Stimulated activated CD8-positive, alpha-beta memory T cell treated with anti-CD3 and anti-CD28 coated beads, Interleukin-4, amount 100 ng/mL, for 4 hours (primary cell): ENCODE measurements around the gene B3GALNT1.
"Not testable (repeated sequence)": the region's sequence is repeated elsewhere in the genome, so short reads cannot be mapped to it uniquely, and the experiment has no call there.

Source experiments
- DNase-seq, 2 donors: peaks; one replicate each; pipeline ENCODE4 v3.0.0-alpha.2; 2020; ENCODE audit warnings: low read depth in 2 of 2, low spot score in 1 of 2

The B3GALNT1 gene

GRCh38 chr3:161081633-161082032, 23.5 kb downstream of the B3GALNT1 start:
- DNase-seq: no peak

GRCh38 chr3:161073181-161073580, 32.0 kb downstream of the B3GALNT1 start:
- DNase-seq: no peak

GRCh38 chr3:161072751-161073150, 32.4 kb downstream of the B3GALNT1 start:
- DNase-seq: no peak

GRCh38 chr3:161072211-161072621, 32.9 kb downstream of the B3GALNT1 start:
- no peak for DNase-seq

- no peak for DNase-seq
These were observed 34.0 kb downstream of the B3GALNT1 start for GRCh38 chr3:161070980-161071663.

GRCh38 chr3:161070252-161070930, 34.8 kb downstream of the B3GALNT1 start:
- no peak for DNase-seq

GRCh38 chr3:161069511-161070251, 35.5 kb downstream of the B3GALNT1 start:
- no peak for DNase-seq

- no peak for DNase-seq
These were observed 37.8 kb downstream of the B3GALNT1 start for GRCh38 chr3:161067335-161067734.

- DNase-seq: no peak
These were observed 38.2 kb downstream of the B3GALNT1 start for GRCh38 chr3:161066930-161067329.

- DNase-seq: no peak
These were observed 40.7 kb downstream of the B3GALNT1 start for GRCh38 chr3:161064413-161064812.

- no peak for DNase-seq
These were observed 50.1 kb downstream of the B3GALNT1 start for GRCh38 chr3:161054860-161055604.

- DNase-seq: no peak
These were observed 53.3 kb downstream of the B3GALNT1 start for GRCh38 chr3:161051856-161052255.

- no peak for DNase-seq
These were observed 54.2 kb downstream of the B3GALNT1 start for GRCh38 chr3:161050935-161051334.

- DNase-seq: no peak
These were observed 55.4 kb downstream of the B3GALNT1 start for GRCh38 chr3:161049683-161050248.

GRCh38 chr3:161043336-161044035, 61.7 kb downstream of the B3GALNT1 start:
- no peak for DNase-seq

- DNase-seq: no peak
These were observed 63.1 kb downstream of the B3GALNT1 start for GRCh38 chr3:161042023-161042501.

GRCh38 chr3:161038725-161039124, 66.4 kb downstream of the B3GALNT1 start:
- DNase-seq: no peak

GRCh38 chr3:161035711-161036110, 69.4 kb downstream of the B3GALNT1 start:
- DNase-seq: no peak

GRCh38 chr3:161034913-161035550, 70.1 kb downstream of the B3GALNT1 start:
- not testable (repeated sequence) for DNase-seq
